Adrenal gland (tissue), 12 donors: Measurements from ENCODE around the gene DNAJC6. TPM values are rescaled to one million over a fixed set of nuclear protein-coding genes. Genes with fewer than 3 reads are reported as not detected.

Source experiments
- DNase-seq, 7 donors: peaks; one replicate each; pipeline ENCODE4 v3.0.0-alpha.2; 2019 to 2020
- H3K27ac ChIP-seq, 5 donors: fragments of 200-600 bp; sonication (generic) in 4 of 5; 1 replicate in 3 of 5; 2 replicates in 2 of 5; pipeline versions ENCODE4 v1.5.1 to v1.8.0; 2016 to 2020; ENCODE audit warnings: mild to moderate bottlenecking in 1 of 5
- H3K27me3 ChIP-seq: fragments of 200-600 bp; 2 replicates; pipeline ENCODE4 v1.8.0; 2021
- H3K36me3 ChIP-seq, 2 donors: fragments of 200-600 bp; replicated peaks in 1 of 2; 1 replicate in 1 of 2; 2 replicates in 1 of 2; pipeline versions ENCODE4 v1.5.1 to v1.8.0; 2018 to 2022
- H3K4me1 ChIP-seq, 2 donors: fragments of 200-600 bp; replicated peaks in 1 of 2; 1 replicate in 1 of 2; 2 replicates in 1 of 2; pipeline versions ENCODE4 v1.5.1 to v1.8.0; 2018 to 2021
- H3K4me3 ChIP-seq, 4 donors: fragments of 200-600 bp; sonication (generic) in 3 of 4; one replicate each; pipeline ENCODE4 v1.5.1; 2016 to 2018
- H3K9me3 ChIP-seq, 3 donors: fragments of 200-600 bp; sonication (generic) in 1 of 3; replicated peaks in 1 of 3; 1 replicate in 2 of 3; 2 replicates in 1 of 3; pipeline versions ENCODE4 v1.5.1 to v1.8.0; 2016 to 2021
- CTCF ChIP-seq, 6 experiments: fragments of 450-650 bp in 4 of 6; fragments of 200-600 bp in 2 of 6; sonication (generic) in 1 of 6; IDR thresholded peaks; 1 replicate in 5 of 6; 2 replicates in 1 of 6; pipeline versions ENCODE4 v1.5.1 to v1.8.0; 2016 to 2021; ENCODE audit warnings: antibody characterized with exemption in 6 of 6, mild to moderate bottlenecking in 2 of 6, moderate library complexity in 1 of 6
- POLR2A ChIP-seq, 2 donors: fragments of 450-650 bp; IDR thresholded peaks; one replicate each; pipeline ENCODE4 v1.6.1; 2017; ENCODE audit warnings: antibody characterized with exemption in 2 of 2, mild to moderate bottlenecking in 2 of 2, moderate library complexity in 1 of 2
- WGBS, 4 donors: extraction: QIAGEN DNeasy Blood & Tissue Kit in 2 of 4; methylation state at CpG; one replicate each; pipeline versions ENCODE4 v1.1.5 to v1.1.7; 2013 to 2017; 5-methylcytosine and 5-hydroxymethylcytosine counted together
- intact Hi-C, 2 donors: fragments of 100-400 bp; cut with DNase I; formaldehyde crosslinking; loops; one replicate each; pipeline versions ENCODE4 v1.14.1 to v1.15.0; 2022 to 2023
- polyA plus RNA-seq, 3 donors: library from polyadenylated mRNA; stranded (reverse); fragments of 200-250 nt in 2 of 3; fragments of 350-450 nt in 1 of 3; fragmentation: Illumina TruSeq in 1 of 3; extraction: RNeasy Lipid Tissue Mini Kit (QIAGEN cat#74804) in 1 of 3; gene quantifications; one replicate each; pipeline ENCODE4 v1.2.3, GENCODE V29; 2013 to 2014
- total RNA-seq, 9 donors: library from RNA; depleted of rRNA in 4 of 9; stranded (reverse); fragments of >200 nt in 4 of 9; fragments of 120-200 nt in 1 of 9; fragmentation: NEBNext Ultra II Directional in 1 of 9; extraction: Animal tissue kit (Norgen Biotek cat#: 25700) in 1 of 9; gene quantifications; one replicate each; pipeline versions ENCODE4 v1.1.0 to v1.2.4, GENCODE V29; 2013 to 2023
- donor health status: healthy with polysubstance abuse.
- donor health status: Bipolar disorder and iron deficiency.
- donor health status: DM: yes; HTN: yes; CAD: no.
- donor health status: DM: no; HTN: no; CAD: no.
- donor health status: DM: no; HTN: no; CAD: no.
- donor health status: DM: yes; HTN: yes; CAD: no.

The DNAJC6 gene
- total and polyA plus RNA-seq, 12 donors: 1.5 to 39.8 (median 13.2) TPM

- no peak overlapping the region for H3K4me3 ChIP-seq
- TF ChIP-seq CTCF (IDR thresholded peaks at IDR 0.05) (no peak), POLR2A (IDR thresholded peaks at IDR 0.05) (no peak)
- WGBS, 4 donors: 88 to 95% (median 94%) methylated on average over 1 of the region's 1 CpG
Observed at GRCh38 chr1:65393928-65394327, 84.6 kb downstream of the DNAJC6 start.

GRCh38 chr1:65395887-65396612 is 86.7 kb downstream of the DNAJC6 start:
- no peak for TF ChIP-seq CTCF (IDR thresholded peaks at IDR 0.05)
- no peak for TF ChIP-seq POLR2A (IDR thresholded peaks at IDR 0.05)
- no peak for DNase-seq
- peaks cover 0 to 15% of the 10 kb centered on the region in 2 donors for H3K36me3 ChIP-seq
- no peak overlapping the region for H3K4me3 ChIP-seq
- no peaks in the 10 kb centered on the region for H3K27me3 ChIP-seq
- H3K27ac ChIP-seq: no peak overlapping the region
- intact Hi-C loops: no loop called here
- WGBS, 4 donors: 84 to 92% (median 86%) methylated on average over 3 of the region's 3 CpGs
- H3K4me1 ChIP-seq: no peaks in the 10 kb centered on the region
- no peaks in the 10 kb centered on the region for H3K9me3 ChIP-seq

More at GRCh38 chr1:65393928-65394327, 84.6 kb downstream of the DNAJC6 start:
- peaks cover 0 to 15% of the 10 kb centered on the region in 2 donors for H3K36me3 ChIP-seq
- no peaks in the 10 kb centered on the region for H3K9me3 ChIP-seq
- no peaks in the 10 kb centered on the region for H3K27me3 ChIP-seq
- no peaks in the 10 kb centered on the region for H3K4me1 ChIP-seq
- H3K27ac ChIP-seq: no peak overlapping the region
- intact Hi-C loops: no loop called here
- no peak for DNase-seq

- DNase-seq: no peak
Observed at GRCh38 chr1:65398083-65398482, 88.7 kb downstream of the DNAJC6 start.

GRCh38 chr1:65399003-65399402 is 89.7 kb downstream of the DNAJC6 start:
- H3K9me3 ChIP-seq: no peaks in the 10 kb centered on the region
- no peak overlapping the region for H3K4me3 ChIP-seq
- 90 to 92% (median 91%) methylated on average over 1 of the region's 1 CpG for WGBS, 4 donors
- no peaks in the 10 kb centered on the region for H3K4me1 ChIP-seq
- intact Hi-C loops: no loop called here
- TF ChIP-seq CTCF (IDR thresholded peaks at IDR 0.05) (no peak), POLR2A (IDR thresholded peaks at IDR 0.05) (no peak)
- H3K27me3 ChIP-seq: no peaks in the 10 kb centered on the region
- peaks cover 0 to 15% of the 10 kb centered on the region in 2 donors for H3K36me3 ChIP-seq
- no peak overlapping the region for H3K27ac ChIP-seq
- no peak for DNase-seq

More at GRCh38 chr1:65398083-65398482, 88.7 kb downstream of the DNAJC6 start:
- 89 to 100% (median 99%) methylated on average over 1 of the region's 1 CpG for WGBS, 4 donors
- no peaks in the 10 kb centered on the region for H3K27me3 ChIP-seq
- H3K27ac ChIP-seq: no peak overlapping the region
- H3K9me3 ChIP-seq: no peaks in the 10 kb centered on the region
- intact Hi-C loops: no loop called here
- no peak overlapping the region for H3K4me3 ChIP-seq
- H3K4me1 ChIP-seq: no peaks in the 10 kb centered on the region
- no peak for TF ChIP-seq CTCF (IDR thresholded peaks at IDR 0.05)
- TF ChIP-seq POLR2A (IDR thresholded peaks at IDR 0.05): no peak
- H3K36me3 ChIP-seq: peaks cover 0 to 15% of the 10 kb centered on the region in 2 donors
